PC-3 (cell line): ENCODE data around the gene TBC1D9. TPM values are rescaled to one million over a fixed set of nuclear protein-coding genes. Genes with fewer than 3 reads are reported as not detected.
A peak's percentile ranks its signal among the peaks of the same experiment; 100 is the strongest.

Source experiments
- ATAC-seq: fragments of 200-7000 bp; cut with Tn5 transposase; 2 replicates; pipeline ENCODE4 v1.9.1; 2020; ENCODE audit warnings: mild to moderate bottlenecking, moderate library complexity
- BruUV-seq: library from RNA; stranded (reverse); fragments of 400-500 nt; replicated peaks from 2 replicates; lab custom pipeline; 2021; lab: Mats Ljungman, UMichigan
- CTCF ChIA-PET: fragments of 300-600 bp; sonication (Branson Sonifier 250); formaldehyde crosslinking; loops from one replicate; lab custom pipeline; 2022; ENCODE audit warnings: antibody characterized with exemption; lab: Charles Lee
- POLR2A ChIA-PET: fragments of 300-600 bp; sonication (Branson Sonifier 250); formaldehyde crosslinking; loops from one replicate; lab custom pipeline; 2022; ENCODE audit warnings: antibody characterized with exemption; ENCODE audit not compliant: unreplicated experiment; lab: Charles Lee
- DNase-seq: peaks from one replicate; pipeline ENCODE4 v3.0.0-alpha.2; 2015
- H2AFZ ChIP-seq: fragments of 300-600 bp; sonication (generic); 2 replicates; pipeline ENCODE4 v1.6.0; 2016; ENCODE audit warnings: antibody characterized with exemption, low read length
- H3F3A ChIP-seq: fragments of 300-600 bp; sonication (generic); one replicate; pipeline ENCODE4 v1.6.0; 2017; ENCODE audit warnings: antibody characterized with exemption, low read length, control low read depth, mild to moderate bottlenecking; ENCODE audit not compliant: unreplicated experiment
- H3K27ac ChIP-seq: fragments of 300-600 bp; sonication (generic); 2 replicates; pipeline ENCODE4 v1.5.1; 2016; ENCODE audit warnings: mild to moderate bottlenecking, low read length
- H3K27me3 ChIP-seq: fragments of 300-600 bp; sonication (generic); 2 replicates; pipeline ENCODE4 v1.6.1; 2016; ENCODE audit warnings: low read length, mixed read lengths
- H3K36me3 ChIP-seq: fragments of 300-600 bp; sonication (generic); 2 replicates; pipeline ENCODE4 v1.6.1; 2016; ENCODE audit warnings: low read depth, mixed run types, low read length, mixed read lengths
- H3K4me1 ChIP-seq: fragments of 300-600 bp; sonication (generic); 2 replicates; pipeline ENCODE4 v1.5.1; 2016; ENCODE audit warnings: low read length; ENCODE audit not compliant: insufficient read depth
- H3K4me2 ChIP-seq: fragments of 300-600 bp; sonication (generic); 2 replicates; pipeline ENCODE4 v1.6.0; 2016; ENCODE audit warnings: low read length
- H3K4me3 ChIP-seq: fragments of 300-600 bp; sonication (generic); 2 replicates; pipeline ENCODE4 v1.5.1; 2016; ENCODE audit warnings: mild to moderate bottlenecking, low read length, mixed read lengths
- H3K79me2 ChIP-seq: fragments of 300-600 bp; sonication (generic); 2 replicates; pipeline ENCODE4 v1.6.1; 2017; ENCODE audit warnings: low read length, mixed read lengths
- H3K9ac ChIP-seq: fragments of 300-600 bp; sonication (generic); 2 replicates; pipeline ENCODE4 v1.6.0; 2016; ENCODE audit warnings: mild to moderate bottlenecking, low read length
- H3K9me2 ChIP-seq: fragments of 300-600 bp; sonication (generic); replicated peaks from 2 replicates; pipeline ENCODE4 v1.6.1; 2016; ENCODE audit warnings: mixed run types, low read length, mixed read lengths
- H3K9me3 ChIP-seq: fragments of 300-600 bp; sonication (generic); 2 replicates; pipeline ENCODE4 v1.6.1; 2016; ENCODE audit warnings: low read length, mixed read lengths
- H4K20me1 ChIP-seq: fragments of 300-600 bp; sonication (generic); 2 replicates; pipeline ENCODE4 v1.6.1; 2016; ENCODE audit warnings: low read length, mixed read lengths
- CTCF ChIP-seq: fragments of 300-600 bp; sonication (generic); conservative IDR thresholded peaks from 2 replicates; pipeline ENCODE4 v1.5.1; 2017; ENCODE audit warnings: antibody characterized with exemption, low read depth, mild to moderate bottlenecking, low read length
- EZH2 ChIP-seq: fragments of 300-600 bp; sonication (generic); IDR thresholded peaks from one replicate; pipeline ENCODE4 v1.6.1; 2017; ENCODE audit warnings: antibody characterized with exemption, mild to moderate bottlenecking, low read length; ENCODE audit not compliant: unreplicated experiment
- EZH2phosphoT487 ChIP-seq: fragments of 300-600 bp; sonication (generic); IDR thresholded peaks from 2 replicates; pipeline ENCODE4 v1.6.1; 2018; ENCODE audit warnings: mild to moderate bottlenecking, antibody characterized with exemption, low read length, borderline replicate concordance
- intact Hi-C: fragments of 100-400 bp; cut with micrococcal nuclease; formaldehyde crosslinking; loops from 2 replicates; pipeline ENCODE4 v1.9.0; 2023
- total RNA-seq: library from RNA; depleted of rRNA; stranded (reverse); fragments of >200 nt; gene quantifications from 2 replicates; pipeline ENCODE4 v1.2.3, GENCODE V29; 2014

The TBC1D9 gene
- total RNA-seq, 1 experiment from 2014 or later: 11.2 TPM

- Histone ChIP-seq H3K9me3 (no peaks in the 10 kb centered on the region), H3K9ac (no peak overlapping the region), H3K27ac (no peak overlapping the region), H3K36me3 (no peaks in the 10 kb centered on the region), H3K4me1 (peaks cover 3% of the 10 kb centered on the region; the same call in 1 of the 2 replicates), H3K27me3 (no peaks in the 10 kb centered on the region), H3K4me3 (no peak overlapping the region), H3K79me2 (no peaks in the 10 kb centered on the region), H4K20me1 (no peaks in the 10 kb centered on the region), H2AFZ (no peak overlapping the region), H3K9me2 (no peaks in the 10 kb centered on the region), H3K4me2 (no peak overlapping the region), H3F3A (no peaks in the 10 kb centered on the region)
- BruUV-seq: no TSS peak
- TF ChIP-seq EZH2phosphoT487: no peak
- TF ChIP-seq EZH2: no peak
- no peak for TF ChIP-seq CTCF
- intact Hi-C loops: no loop called here
- no peak for DNase-seq
- ATAC-seq: no peak
- ChIA-PET POLR2A (no interaction called here), CTCF (no interaction called here)
Observed at GRCh38 chr4:140793291-140793690, 37.1 kb upstream of the TBC1D9 start.

GRCh38 chr4:140790765-140791164 lies 34.6 kb upstream of the TBC1D9 start:
- intact Hi-C loops: no loop called here
- no TSS peak for BruUV-seq
- ATAC-seq (peak; percentile 61), DNase-seq (peak; percentile 62)
- TF ChIP-seq EZH2phosphoT487: no peak
- TF ChIP-seq EZH2: no peak
- no peak for TF ChIP-seq CTCF
- Histone ChIP-seq H3K4me2 (no peak overlapping the region), H3K27ac (no peak overlapping the region), H3K9me3 (no peaks in the 10 kb centered on the region), H3K79me2 (no peaks in the 10 kb centered on the region), H4K20me1 (no peaks in the 10 kb centered on the region), H3K9ac (no peak overlapping the region), H3F3A (no peaks in the 10 kb centered on the region), H3K36me3 (no peaks in the 10 kb centered on the region), H2AFZ (no peak overlapping the region), H3K4me1 (peaks cover 3% of the 10 kb centered on the region; the same call in 1 of the 2 replicates), H3K27me3 (no peaks in the 10 kb centered on the region), H3K4me3 (no peak overlapping the region), H3K9me2 (no peaks in the 10 kb centered on the region)
- ChIA-PET CTCF (interaction anchor here (0.5 kb wide), 1 partner anchor 9 kb away, joined by 8 read pairs; no protein-coding TSS in a partner anchor), POLR2A (no interaction called here)

- no peak for DNase-seq
- no peak overlapping the region for H3K4me3 ChIP-seq
- H3K79me2 ChIP-seq: no peaks in the 10 kb centered on the region
- no TSS peak for BruUV-seq
- no peak overlapping the region for H3K27ac ChIP-seq
- no peak for TF ChIP-seq EZH2phosphoT487
- TF ChIP-seq CTCF: no peak
- no peak for TF ChIP-seq EZH2
- H3K9me2 ChIP-seq: no peaks in the 10 kb centered on the region
- no peaks in the 10 kb centered on the region for H3K27me3 ChIP-seq
- H3K4me1 ChIP-seq: peaks cover 3% of the 10 kb centered on the region; the same call in 1 of the 2 replicates
- no peaks in the 10 kb centered on the region for H4K20me1 ChIP-seq
- no peaks in the 10 kb centered on the region for H3F3A ChIP-seq
- intact Hi-C loops: no loop called here
- no peak overlapping the region for H3K4me2 ChIP-seq
- ChIA-PET CTCF (no interaction called here), POLR2A (no interaction called here)
- no peak for ATAC-seq
- H3K36me3 ChIP-seq: no peaks in the 10 kb centered on the region
- H2AFZ ChIP-seq: no peak overlapping the region
- H3K9ac ChIP-seq: no peak overlapping the region
- H3K9me3 ChIP-seq: no peaks in the 10 kb centered on the region
Observed at GRCh38 chr4:140790171-140790570, 34.0 kb upstream of the TBC1D9 start.
